Sigmoid colon (tissue), 7 donors: Measurements from ENCODE around the gene SLC35E1. TPM values are rescaled to one million over a fixed set of nuclear protein-coding genes. Genes with fewer than 3 reads are reported as not detected.
A peak's percentile ranks its signal among the peaks of the same experiment; 100 is the strongest.

Experiments
- DNase-seq: peaks from one replicate; pipeline ENCODE4 v3.0.0-alpha.2; 2019
- H3K27ac ChIP-seq, 4 donors: fragments of 200-600 bp; sonication (generic); one replicate each; pipeline ENCODE4 v1.5.1; 2016 to 2019; ENCODE audit warnings: mild to moderate bottlenecking in 1 of 4
- H3K27me3 ChIP-seq, 3 donors: fragments of 200-600 bp; sonication (generic); one replicate each; pipeline ENCODE4 v1.5.1; 2019; ENCODE audit warnings: mild to moderate bottlenecking in 1 of 3
- H3K36me3 ChIP-seq, 4 donors: fragments of 200-600 bp; sonication (generic); one replicate each; pipeline ENCODE4 v1.5.1; 2016 to 2019
- H3K4me1 ChIP-seq, 4 donors: fragments of 200-600 bp; sonication (generic); one replicate each; pipeline ENCODE4 v1.5.1; 2017 to 2019
- H3K4me3 ChIP-seq, 4 donors: fragments of 200-600 bp; sonication (generic); one replicate each; pipeline ENCODE4 v1.5.1; 2017 to 2019; ENCODE audit warnings: mild to moderate bottlenecking in 2 of 4, moderate library complexity in 1 of 4
- H3K9me3 ChIP-seq, 4 donors: fragments of 200-600 bp in 3 of 4; sonication (generic) in 3 of 4; one replicate each; pipeline versions ENCODE4 v1.5.1 to v1.6.1; 2013 to 2019
- EP300 ChIP-seq, 4 donors: sonication (generic); formaldehyde crosslinking; IDR thresholded peaks; one replicate each; pipeline ENCODE4 v1.6.1; 2017; ENCODE audit warnings: antibody characterized with exemption in 4 of 4
- POLR2A ChIP-seq, 2 donors: fragments of 450-650 bp; IDR thresholded peaks; one replicate each; pipeline ENCODE4 v1.6.1; 2016; ENCODE audit warnings: antibody characterized with exemption in 2 of 2, mild to moderate bottlenecking in 2 of 2, moderate library complexity in 2 of 2
- POLR2AphosphoS5 ChIP-seq, 4 donors: sonication (generic); formaldehyde crosslinking; IDR thresholded peaks; one replicate each; pipeline ENCODE4 v1.6.1; 2017; ENCODE audit warnings: antibody characterized with exemption in 4 of 4
- WGBS, 2 donors: extraction: QIAGEN DNeasy Blood & Tissue Kit; methylation state at CpG; one replicate each; pipeline ENCODE4 v1.1.7; 2013; 5-methylcytosine and 5-hydroxymethylcytosine counted together
- intact Hi-C: fragments of 100-400 bp; cut with DNase I; formaldehyde crosslinking; loops from one replicate; pipeline ENCODE4 v1.15.1; 2023
- polyA plus RNA-seq, 3 donors: library from polyadenylated mRNA; stranded (reverse); fragments of 200-250 nt; gene quantifications; one replicate each; pipeline ENCODE4 v1.2.3, GENCODE V29; 2013
- total RNA-seq, 4 donors: library from RNA; depleted of rRNA; stranded (reverse); fragments of >200 nt; gene quantifications; one replicate each; pipeline ENCODE4 v1.1.0, GENCODE V29; 2016
- TF ChIP-seq, protein P1 (sequence below), 4 experiments: fragments of 450-650 bp in 3 of 4; fragments of 200-600 bp in 1 of 4; IDR thresholded peaks; one replicate each; pipeline ENCODE4 v1.5.1; 2016 to 2019; ENCODE audit warnings: antibody characterized with exemption in 4 of 4, mild to moderate bottlenecking in 3 of 4, moderate library complexity in 2 of 4
- donor health status: healthy with polysubstance abuse.
- donor health status: Bipolar disorder and iron deficiency.
- donor health status: healthy.

Gene SLC35E1
- total RNA-seq = 10 to 100 TPM; 20.3 to 27.4 (median 23.1) TPM
- 10 to 100 TPM in 2 of 3 donors, 1 to 10 TPM in 1; 9.7 to 26.6 (median 10.8) TPM for polyA plus RNA-seq

DNA sequence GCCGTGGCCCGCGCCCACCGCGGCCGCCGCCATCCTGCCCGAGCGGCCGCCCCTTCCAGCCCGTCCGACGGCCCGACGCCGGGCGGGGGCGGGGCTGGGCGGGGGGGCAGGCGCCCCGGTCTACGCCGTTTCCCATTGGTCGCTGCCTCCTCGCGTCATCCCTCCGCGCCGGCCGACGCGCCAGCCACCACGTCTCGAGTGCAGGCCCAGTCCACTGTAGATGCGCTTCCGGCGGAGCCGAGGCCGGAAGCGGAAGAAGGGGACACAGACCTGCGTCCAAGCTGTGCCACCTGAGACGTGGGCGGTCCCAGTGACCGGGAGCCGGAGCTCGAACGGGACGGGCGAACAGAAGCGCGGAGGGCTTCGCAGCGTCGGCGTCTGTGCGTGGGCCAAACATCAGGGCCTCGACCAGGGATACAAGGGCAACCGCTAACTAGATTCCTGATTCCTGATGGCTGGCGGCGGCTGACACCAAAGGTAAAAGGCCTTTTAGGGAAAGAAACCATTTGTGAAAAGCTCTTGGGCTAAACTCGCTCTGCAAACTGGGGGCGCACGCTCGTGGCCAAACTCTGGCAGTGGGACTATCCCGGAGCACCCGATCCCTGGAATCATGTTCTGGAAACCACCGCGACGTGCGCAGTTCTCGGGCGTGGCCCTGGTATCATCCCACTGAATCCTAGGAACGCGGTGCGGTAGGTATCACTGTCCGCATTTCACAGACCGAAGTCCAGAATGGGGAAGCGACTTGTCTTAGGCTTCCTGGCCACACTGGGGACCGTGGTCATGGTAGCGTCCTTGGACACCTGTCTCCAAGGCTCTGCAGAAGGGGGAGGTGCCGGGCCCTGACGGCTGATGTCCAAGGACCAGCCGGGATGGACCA, at the start of gene SLC35E1:
Gene SLC35E1 (minus strand): TSS at position 84 of the 880 bp plus-strand sequence. CDS start 51 bp downstream, at position 33.
- DNase-seq = peak; percentile 98
- peaks cover 0 to 44% (median 37%) of the 10 kb centered on the region in 4 donors for H3K4me1 ChIP-seq
- H3K27me3 ChIP-seq = no peaks in the 10 kb centered on the region
- no peaks in the 10 kb centered on the region for H3K9me3 ChIP-seq
- H3K4me3 ChIP-seq = peak within 1 kb of the TSS; percentile 69 to 97 (median 92)
- H3K36me3 ChIP-seq = peaks cover 9 to 37% (median 24%) of the 10 kb centered on the region in 4 donors
- H3K27ac ChIP-seq = peak within 1 kb of the TSS; percentile 83 to 92 (median 89)
- WGBS, 2 donors = 0% methylated on average over 83 of the region's 83 CpGs
- peak in 1 of 4 donors; percentile 79 for TF ChIP-seq EP300 (IDR thresholded peaks at IDR 0.05)
- TF ChIP-seq, protein P1, sequence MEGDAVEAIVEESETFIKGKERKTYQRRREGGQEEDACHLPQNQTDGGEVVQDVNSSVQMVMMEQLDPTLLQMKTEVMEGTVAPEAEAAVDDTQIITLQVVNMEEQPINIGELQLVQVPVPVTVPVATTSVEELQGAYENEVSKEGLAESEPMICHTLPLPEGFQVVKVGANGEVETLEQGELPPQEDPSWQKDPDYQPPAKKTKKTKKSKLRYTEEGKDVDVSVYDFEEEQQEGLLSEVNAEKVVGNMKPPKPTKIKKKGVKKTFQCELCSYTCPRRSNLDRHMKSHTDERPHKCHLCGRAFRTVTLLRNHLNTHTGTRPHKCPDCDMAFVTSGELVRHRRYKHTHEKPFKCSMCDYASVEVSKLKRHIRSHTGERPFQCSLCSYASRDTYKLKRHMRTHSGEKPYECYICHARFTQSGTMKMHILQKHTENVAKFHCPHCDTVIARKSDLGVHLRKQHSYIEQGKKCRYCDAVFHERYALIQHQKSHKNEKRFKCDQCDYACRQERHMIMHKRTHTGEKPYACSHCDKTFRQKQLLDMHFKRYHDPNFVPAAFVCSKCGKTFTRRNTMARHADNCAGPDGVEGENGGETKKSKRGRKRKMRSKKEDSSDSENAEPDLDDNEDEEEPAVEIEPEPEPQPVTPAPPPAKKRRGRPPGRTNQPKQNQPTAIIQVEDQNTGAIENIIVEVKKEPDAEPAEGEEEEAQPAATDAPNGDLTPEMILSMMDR (IDR thresholded peaks at IDR 0.05) = no peak
- peak; percentile 80 for TF ChIP-seq POLR2A (IDR thresholded peaks at IDR 0.05)
- peak; percentile 92 to 96 (median 96) for TF ChIP-seq POLR2AphosphoS5 (IDR thresholded peaks at IDR 0.05)
- intact Hi-C loops = loop anchor here (1.0 to 5.0 kb wide), 3 partner anchors 35 to 90 kb away; partner anchors contain the start of genes MED26, SMIM7 and TMEM38A

DNA sequence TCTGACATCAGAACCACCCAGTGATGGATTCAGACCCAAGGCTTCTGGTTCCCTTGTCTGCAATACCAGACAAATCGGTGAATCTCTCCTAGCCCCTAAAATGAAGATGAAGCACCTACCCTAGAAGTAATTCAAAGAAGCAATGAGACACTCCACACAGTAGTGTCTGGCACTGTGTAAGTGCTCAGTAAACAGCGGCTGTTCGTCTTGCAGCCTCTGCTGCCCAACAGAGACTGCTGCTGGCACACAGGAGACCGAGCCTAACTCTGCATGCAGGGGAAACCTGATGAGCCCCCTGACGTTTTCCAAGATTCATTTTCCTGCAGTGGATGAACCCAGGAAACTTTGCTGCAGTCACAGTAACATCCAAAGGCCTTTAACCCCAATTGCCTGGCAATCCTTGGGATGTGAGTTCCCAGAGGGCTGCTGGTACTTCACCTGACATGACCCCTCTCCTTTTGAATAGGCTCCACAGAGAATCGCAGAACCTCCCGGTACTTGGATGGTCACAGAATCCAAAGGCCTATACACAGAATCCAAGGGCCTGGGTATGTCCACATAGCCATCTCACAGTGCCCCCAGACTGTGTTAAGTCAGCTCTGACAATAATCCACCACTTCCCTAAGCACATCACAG, 49.1 kb upstream of the SLC35E1 start:
- Histone ChIP-seq H3K27me3 (no peaks in the 10 kb centered on the region), H3K4me1 (peaks cover 0 to 75% (median 44%) of the 10 kb centered on the region in 4 donors), H3K4me3 (no peak overlapping the region), H3K27ac (peak overlapping the region in 2 of 4 donors; percentile 32 to 43), H3K9me3 (no peaks in the 10 kb centered on the region), H3K36me3 (peaks cover 0 to 12% (median 0%) of the 10 kb centered on the region in 4 donors)
- TF ChIP-seq POLR2A (IDR thresholded peaks at IDR 0.05) (no peak), POLR2AphosphoS5 (IDR thresholded peaks at IDR 0.05) (no peak), EP300 (IDR thresholded peaks at IDR 0.05) (no peak)
- TF ChIP-seq, protein P1 (IDR thresholded peaks at IDR 0.05) = no peak
- 81 to 89% methylated on average over 7 of the region's 7 CpGs for WGBS, 2 donors
- no peak for DNase-seq
- intact Hi-C loops = no loop called here

DNA sequence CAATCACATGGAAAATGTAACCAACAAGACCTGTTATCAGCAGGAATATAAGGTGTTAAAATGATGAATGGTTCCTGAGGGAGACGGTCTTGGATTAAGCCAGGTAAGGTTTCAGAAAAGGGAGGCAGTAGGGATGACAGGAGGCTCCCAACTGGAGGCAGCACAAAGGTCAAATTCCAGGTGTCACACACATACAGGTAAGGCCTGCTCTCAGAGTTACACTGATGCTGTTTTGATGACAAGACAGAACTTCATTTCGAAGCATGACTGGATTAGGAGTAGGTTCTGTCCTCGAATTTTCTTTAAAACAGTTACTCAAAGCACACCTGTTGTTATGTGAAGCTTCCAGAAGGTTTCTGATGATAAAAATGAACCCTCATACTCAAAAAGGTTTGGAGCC, 48.4 kb upstream of the SLC35E1 start:
- Histone ChIP-seq H3K4me3 (no peak overlapping the region), H3K27ac (peak overlapping the region in 2 of 4 donors; percentile 29 to 43), H3K4me1 (peaks cover 0 to 68% (median 39%) of the 10 kb centered on the region in 4 donors), H3K36me3 (peaks cover 0 to 12% (median 0%) of the 10 kb centered on the region in 4 donors), H3K9me3 (no peaks in the 10 kb centered on the region), H3K27me3 (no peaks in the 10 kb centered on the region)
- no peak for DNase-seq
- TF ChIP-seq POLR2AphosphoS5 (IDR thresholded peaks at IDR 0.05) (no peak), POLR2A (IDR thresholded peaks at IDR 0.05) (no peak), EP300 (IDR thresholded peaks at IDR 0.05) (no peak)
- TF ChIP-seq, protein P1 (IDR thresholded peaks at IDR 0.05) = no peak
- WGBS, 2 donors = 54 to 80% methylated on average over 3 of the region's 3 CpGs
- intact Hi-C loops = no loop called here

DNA sequence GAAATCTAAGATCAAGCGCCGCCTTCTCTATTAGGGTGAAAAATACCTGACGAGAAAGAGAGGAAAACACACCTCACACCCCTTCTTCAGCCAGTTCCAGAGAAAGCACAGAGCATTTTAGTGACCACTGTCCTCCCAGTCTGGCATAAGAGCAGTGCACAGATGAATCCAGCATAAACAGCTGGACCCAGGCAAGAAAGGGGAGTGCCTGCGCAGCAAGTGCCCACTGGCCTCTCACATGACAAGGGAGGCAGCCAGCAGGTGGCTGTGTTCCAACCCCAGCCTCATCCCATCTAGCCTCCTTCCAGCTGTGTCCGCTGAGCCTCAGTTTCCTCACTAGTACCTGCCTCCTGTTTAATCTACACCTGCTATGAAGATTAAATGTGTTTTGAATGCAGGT, 47.8 kb upstream of the SLC35E1 start:
- H3K4me1 ChIP-seq = peaks cover 0 to 63% (median 39%) of the 10 kb centered on the region in 4 donors
- DNase-seq = no peak
- H3K27ac ChIP-seq = peak overlapping the region in 3 of 4 donors; percentile 18 to 43 (median 29)
- H3K27me3 ChIP-seq = no peaks in the 10 kb centered on the region
- WGBS, 2 donors = 91 to 92% methylated on average over 5 of the region's 5 CpGs
- H3K9me3 ChIP-seq = no peaks in the 10 kb centered on the region
- no peak overlapping the region for H3K4me3 ChIP-seq
- TF ChIP-seq POLR2A (IDR thresholded peaks at IDR 0.05) = no peak
- TF ChIP-seq, protein P1 (IDR thresholded peaks at IDR 0.05) = no peak
- no peak for TF ChIP-seq POLR2AphosphoS5 (IDR thresholded peaks at IDR 0.05)
- no peak for TF ChIP-seq EP300 (IDR thresholded peaks at IDR 0.05)
- intact Hi-C loops = no loop called here
- H3K36me3 ChIP-seq = peaks cover 0 to 12% (median 0%) of the 10 kb centered on the region in 4 donors
